GM21447 (cell line): ENCODE measurements around the gene H2BK1.
A peak's percentile ranks its signal among the peaks of the same experiment; 100 is the strongest.

Experiments
- ATAC-seq: cut with Tn5 transposase; IDR thresholded peaks from one replicate; pipeline ENCODE4 v1.9.1; 2021; ENCODE audit not compliant: unreplicated experiment

H2BK1 gene

GRCh38 chr7:151179946-151180345 is 30.3 kb downstream of the H2BK1 start:
- no peak for ATAC-seq

DNA sequence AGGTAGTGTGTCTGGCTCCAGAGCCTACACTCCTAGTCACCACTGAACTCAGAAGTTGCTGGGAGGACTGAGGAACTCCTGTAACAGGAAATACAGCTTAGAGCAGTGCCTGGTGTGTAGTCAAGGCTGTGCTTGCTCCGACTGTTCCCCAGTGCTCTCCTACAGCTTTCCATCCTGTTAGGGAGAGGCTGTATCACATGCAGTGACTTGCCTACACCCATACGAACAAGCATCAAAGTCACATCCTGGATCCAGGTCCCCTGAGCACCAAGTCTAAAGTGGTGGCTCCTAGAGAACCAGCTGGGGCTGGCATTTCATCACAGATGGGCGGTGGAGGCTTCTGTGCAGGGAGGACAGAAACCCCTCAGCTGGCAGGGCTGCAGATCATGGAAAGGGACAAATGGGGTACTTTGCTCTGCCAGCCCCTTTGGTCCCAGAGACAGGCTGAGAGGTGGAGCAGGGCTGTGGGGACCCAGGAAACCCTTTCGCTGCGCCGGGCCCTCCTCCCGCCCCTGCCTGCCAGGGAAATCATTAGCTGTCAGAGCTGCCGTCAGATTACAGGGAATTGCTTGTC is 30.9 kb downstream of the H2BK1 start:
- no peak for ATAC-seq

DNA sequence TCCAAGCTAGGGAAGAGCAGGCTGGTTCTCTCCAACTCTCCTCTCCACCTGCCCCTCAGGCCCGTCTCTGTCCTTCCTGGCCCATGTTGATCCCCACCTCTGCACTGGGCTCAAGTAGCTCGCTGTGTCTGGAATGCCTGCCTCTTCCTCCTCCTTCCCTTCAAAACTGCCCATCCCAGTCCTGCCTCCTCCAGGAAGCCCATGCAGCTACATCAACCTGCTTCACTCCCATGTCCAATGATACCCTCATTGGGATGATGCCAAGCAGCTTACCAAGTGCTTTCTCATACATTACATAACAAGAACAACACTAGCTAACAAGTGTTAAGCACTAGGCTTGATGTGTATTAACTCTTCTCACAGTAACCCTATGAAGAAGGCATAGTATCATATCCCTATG is 31.5 kb downstream of the H2BK1 start:
- ATAC-seq = no peak

- no peak for ATAC-seq
Observed at GRCh38 chr7:151178236-151178635, 32.1 kb downstream of the H2BK1 start.

DNA sequence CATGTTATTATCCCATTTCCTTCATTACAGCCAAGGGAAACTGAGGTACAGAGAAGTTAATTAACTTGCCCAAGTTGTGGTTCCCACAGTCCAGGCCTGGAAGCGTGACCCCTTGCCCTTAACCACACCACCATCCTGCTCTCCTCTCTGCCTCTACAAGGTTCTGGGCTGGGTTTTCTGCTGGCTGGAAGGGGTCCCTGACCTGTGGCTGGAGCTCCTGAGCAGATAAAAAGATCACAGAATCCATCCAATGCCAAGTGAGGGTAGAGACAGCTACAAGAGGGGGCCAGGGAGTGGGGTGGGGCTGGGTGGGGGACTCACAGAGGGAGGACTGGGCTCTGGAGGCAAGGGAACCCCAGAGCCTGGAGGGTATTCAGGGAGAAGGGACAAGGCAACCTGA is 33.0 kb downstream of the H2BK1 start:
- no peak for ATAC-seq

- no peak for ATAC-seq
Observed at GRCh38 chr7:151176401-151176800, 33.9 kb downstream of the H2BK1 start.

DNA sequence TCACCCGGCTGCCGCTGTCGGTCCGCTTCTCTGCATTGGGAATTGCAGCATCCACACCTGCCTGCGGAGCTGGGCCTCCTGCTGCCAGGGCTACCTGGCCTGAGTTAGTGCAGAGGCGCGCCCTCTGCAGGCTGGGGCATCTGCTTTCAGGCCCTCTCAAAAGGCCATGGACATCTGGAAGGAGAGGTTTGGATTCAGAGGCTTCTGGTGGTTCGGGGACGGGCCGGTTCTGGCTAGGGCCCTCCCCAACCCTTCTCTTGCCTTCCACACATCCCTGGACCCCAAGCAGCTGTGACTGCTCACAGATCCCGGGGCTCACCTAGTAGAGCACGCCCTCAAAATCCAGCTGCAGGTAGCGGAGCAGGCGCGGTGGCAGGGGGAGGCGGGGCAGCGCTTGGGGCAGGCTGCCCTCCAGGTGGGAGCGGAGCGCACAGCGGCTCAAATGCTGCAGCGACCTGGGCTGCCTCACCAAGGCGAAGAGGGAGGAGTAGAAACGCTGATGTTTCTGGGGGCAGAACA is 34.4 kb downstream of the H2BK1 start:
- no peak for ATAC-seq

GRCh38 chr7:151175047-151175792 is 35.1 kb downstream of the H2BK1 start:
- ATAC-seq = no peak

GRCh38 chr7:151174246-151175046 is 35.8 kb downstream of the H2BK1 start:
- no peak for ATAC-seq

- ATAC-seq = no peak
Observed at GRCh38 chr7:151173386-151174245, 36.7 kb downstream of the H2BK1 start.

GRCh38 chr7:151172273-151173141 is 37.8 kb downstream of the H2BK1 start:
- ATAC-seq = peak; percentile 75

GRCh38 chr7:151168787-151169162 is 41.5 kb downstream of the H2BK1 start:
- no peak for ATAC-seq

DNA sequence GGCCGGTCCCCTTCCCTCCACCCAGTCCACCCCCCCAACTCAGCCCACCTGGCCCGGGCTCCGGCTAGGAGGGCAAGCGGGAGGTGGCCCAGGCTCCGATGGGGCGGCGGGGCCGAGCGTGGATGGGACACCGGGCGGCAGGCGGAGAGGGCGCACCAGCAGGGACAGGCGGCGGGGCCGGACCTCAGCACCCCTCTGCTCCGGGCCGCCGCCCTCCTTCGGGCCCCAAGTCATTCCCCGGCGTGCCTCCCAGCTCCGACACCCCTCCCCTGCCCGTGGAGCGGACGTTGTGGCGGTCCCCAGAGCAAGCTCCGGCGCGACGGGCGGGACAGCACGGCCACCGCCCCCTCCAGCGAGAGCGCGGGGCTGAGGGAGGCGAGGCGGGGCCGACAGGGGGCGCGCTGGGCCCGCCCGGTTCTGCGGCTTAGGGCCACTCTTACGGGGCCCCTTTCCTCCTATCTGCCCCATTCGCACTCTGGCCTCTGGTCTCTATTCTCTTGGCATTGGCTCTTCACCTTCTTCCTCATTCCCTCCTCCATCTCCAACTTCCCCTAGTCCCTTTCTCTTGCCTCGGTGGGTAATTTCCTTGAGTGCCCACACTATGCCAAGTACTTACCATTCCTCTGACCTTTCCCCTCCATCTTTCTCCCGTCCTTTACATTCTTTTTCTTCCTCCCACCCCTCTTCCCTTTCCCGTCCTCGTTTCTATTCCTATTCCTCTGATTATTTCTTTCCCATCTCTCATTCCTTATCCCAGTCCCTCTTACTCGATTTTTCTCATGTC is 42.1 kb downstream of the H2BK1 start:
- ATAC-seq = no peak

- ATAC-seq = no peak
Observed at GRCh38 chr7:151167197-151167961, 42.9 kb downstream of the H2BK1 start, which contains the start of gene GBX1. Gene GBX1, minus strand, starts transcription at chr7:151167694. Its CDS starts 146 bp downstream, at chr7:151167548.

- no peak for ATAC-seq
Observed at GRCh38 chr7:151166629-151167196, 43.6 kb downstream of the H2BK1 start.

- no peak for ATAC-seq
Observed at GRCh38 chr7:151161757-151162156, 48.5 kb downstream of the H2BK1 start.
